Panc1 (cell line): ENCODE measurements around the gene NCK2. TPM values are rescaled to one million over a fixed set of nuclear protein-coding genes. Genes with fewer than 3 reads are reported as not detected.

Experiments used
- ATAC-seq: fragments of 200-7000 bp; cut with Tn5 transposase; 2 replicates; pipeline ENCODE4 v1.9.1; 2020; ENCODE audit warnings: mild to moderate bottlenecking, moderate library complexity
- BruUV-seq: library from RNA; stranded (reverse); fragments of 400-500 nt; replicated peaks from 2 replicates; lab custom pipeline; 2021; lab: Mats Ljungman, UMichigan
- CTCF ChIA-PET: fragments of 300-600 bp; sonication (Branson Sonifier 250); formaldehyde crosslinking; loops from one replicate; lab custom pipeline; 2022; ENCODE audit warnings: antibody characterized with exemption; lab: Charles Lee
- POLR2A ChIA-PET: fragments of 300-600 bp; sonication (Branson Sonifier 250); formaldehyde crosslinking; loops from one replicate; lab custom pipeline; 2022; ENCODE audit warnings: antibody characterized with exemption; lab: Charles Lee
- DNase-seq: peaks from one replicate; pipeline ENCODE4 v3.0.0-alpha.2; 2010; ENCODE audit warnings: low read depth, low spot score
- H3K27ac ChIP-seq: 2 replicates; pipeline ENCODE4 v1.5.1; 2011; ENCODE audit warnings: mild to moderate bottlenecking, low read length, inconsistent platforms
- H3K27me3 ChIP-seq: fragments of 200-500 bp; sonication (Bioruptor generic); 2 replicates; pipeline ENCODE4 v1.6.0; 2014; ENCODE audit warnings: low read length, inconsistent platforms; ENCODE audit not compliant: control insufficient read depth, insufficient read depth
- H3K36me3 ChIP-seq: fragments of 200-500 bp; sonication (Bioruptor generic); 2 replicates; pipeline ENCODE4 v1.5.1; 2014; ENCODE audit warnings: inconsistent platforms, mild to moderate bottlenecking, low read length, moderate library complexity; ENCODE audit not compliant: control insufficient read depth, insufficient read depth
- H3K4me1 ChIP-seq: 2 replicates; pipeline ENCODE4 v1.5.1; 2011; ENCODE audit warnings: inconsistent platforms, mild to moderate bottlenecking, low read length, moderate library complexity; ENCODE audit not compliant: control insufficient read depth, insufficient read depth
- H3K4me3 ChIP-seq, 2 experiments: 2 replicates each; pipeline ENCODE4 v1.5.1; 2011 to 2012; ENCODE audit warnings: low read depth in 2 of 2, low read length in 2 of 2, mild to moderate bottlenecking in 2 of 2, inconsistent platforms in 1 of 2, moderate library complexity in 1 of 2
- H3K9me3 ChIP-seq: fragments of 200-500 bp; sonication (Bioruptor generic); 2 replicates; pipeline ENCODE4 v1.5.1; 2014; ENCODE audit warnings: low read depth, mild to moderate bottlenecking, inconsistent platforms, low read length, moderate library complexity; ENCODE audit not compliant: control insufficient read depth, insufficient read depth
- CTCF ChIP-seq: fragments of 450-650 bp; IDR thresholded peaks from 2 replicates; pipeline ENCODE4 v1.5.1; 2017; ENCODE audit warnings: mild to moderate bottlenecking
- POLR2AphosphoS5 ChIP-seq: IDR thresholded peaks from 2 replicates; pipeline ENCODE4 v1.6.1; 2012; ENCODE audit warnings: mild to moderate bottlenecking, low read depth, low read length, moderate library complexity
- REST ChIP-seq, 2 experiments: IDR thresholded peaks; 2 replicates each; pipeline ENCODE4 v1.6.1; 2011 to 2012; ENCODE audit warnings: low read depth in 2 of 2, control low read depth in 1 of 2, low read length in 1 of 2, mild to moderate bottlenecking in 1 of 2, moderate library complexity in 1 of 2; ENCODE audit not compliant: insufficient read depth in 1 of 2
- SIN3A ChIP-seq: IDR thresholded peaks from 2 replicates; pipeline ENCODE4 v1.6.1; 2012; ENCODE audit warnings: low read depth, mild to moderate bottlenecking, low read length, moderate library complexity, borderline replicate concordance; ENCODE audit not compliant: insufficient read depth
- TCF7L2 ChIP-seq: IDR thresholded peaks from 2 replicates; pipeline ENCODE4 v1.6.1; 2011; ENCODE audit warnings: mild to moderate bottlenecking, low read depth, low read length, inconsistent platforms
- in situ Hi-C: cut with HindIII; loops from 2 replicates; pipeline ENCODE4 v1.10.0; 2016; ENCODE audit warnings: low sequenced_read_pairs, low pct_unique_long_range_greater_than_20kb
- intact Hi-C: fragments of 100-400 bp; cut with micrococcal nuclease; formaldehyde crosslinking; loops from one replicate; pipeline ENCODE4 v1.10.0; 2022; ENCODE audit not compliant: unreplicated experiment
- total RNA-seq: library from RNA; stranded (reverse); gene quantifications from one replicate; pipeline ENCODE4 v1.2.1, GENCODE V29; 2021; ENCODE audit not compliant: unreplicated experiment

Gene NCK2
- total RNA-seq, 1 experiment from 2014 or later = 60.7 TPM

- H3K27ac ChIP-seq = no peak overlapping the region
- intact Hi-C loops = no loop called here
- ATAC-seq = no peak
- no peak for TF ChIP-seq SIN3A
- no peak for TF ChIP-seq POLR2AphosphoS5
- TF ChIP-seq REST (IDR thresholded peaks at IDR 0.05; ENCODE audit: insufficient read depth in 1 of 2, low read depth in 2 of 2, low read length in 1 of 2) = no peak
- no peak for TF ChIP-seq CTCF
- TF ChIP-seq TCF7L2 = no peak
- H3K9me3 ChIP-seq = no peaks in the 10 kb centered on the region
- no peak for DNase-seq
- BruUV-seq = no TSS peak
- no peaks in the 10 kb centered on the region for H3K36me3 ChIP-seq
- no peaks in the 10 kb centered on the region for H3K27me3 ChIP-seq
- H3K4me1 ChIP-seq = no peaks in the 10 kb centered on the region
- H3K4me3 ChIP-seq = no peak overlapping the region
- ChIA-PET CTCF (no interaction called here), POLR2A (no interaction called here)
- in situ Hi-C loops = no loop called here
Observed at GRCh38 chr2:105776560-105776928, 31.8 kb downstream of the NCK2 start.

- ATAC-seq (no peak), DNase-seq (no peak)
- Histone ChIP-seq H3K4me3 (no peak overlapping the region), H3K27ac (no peak overlapping the region), H3K9me3 (no peaks in the 10 kb centered on the region), H3K4me1 (no peaks in the 10 kb centered on the region), H3K36me3 (no peaks in the 10 kb centered on the region), H3K27me3 (no peaks in the 10 kb centered on the region)
- ChIA-PET CTCF (no interaction called here), POLR2A (no interaction called here)
- in situ Hi-C loops (no loop called here), intact Hi-C loops (no loop called here)
- no peak for TF ChIP-seq CTCF
- TF ChIP-seq TCF7L2 = no peak
- TF ChIP-seq POLR2AphosphoS5 = no peak
- no peak for TF ChIP-seq REST (IDR thresholded peaks at IDR 0.05; ENCODE audit: insufficient read depth in 1 of 2, low read depth in 2 of 2, low read length in 1 of 2)
- TF ChIP-seq SIN3A = no peak
- no TSS peak for BruUV-seq
Observed at GRCh38 chr2:105777031-105777482, 32.3 kb downstream of the NCK2 start.
